GM12878 (cell line): ENCODE measurements around the gene RNF115. TPM values are rescaled to one million over a fixed set of nuclear protein-coding genes. Genes with fewer than 3 reads are reported as not detected.
A peak's percentile ranks its signal among the peaks of the same experiment; 100 is the strongest.

Source experiments
- ATAC-seq: fragments of 200-7000 bp; cut with Tn5 transposase; 3 replicates; pipeline ENCODE4 v1.9.1; 2020; ENCODE audit warnings: mild to moderate bottlenecking, moderate library complexity
- BruUV-seq: library from RNA; stranded (reverse); fragments of 400-500 nt; replicated peaks from 2 replicates; lab custom pipeline; 2021; lab: Mats Ljungman, UMichigan
- CTCF ChIA-PET: fragments of 300-600 bp; sonication (Branson Sonifier 250); formaldehyde crosslinking; extraction: SDS; loops from one replicate; lab custom pipeline; 2021; ENCODE audit warnings: inconsistent platforms; lab: Yijun Ruan, JAX
- POLR2A ChIA-PET: fragments of 350-600 bp; formaldehyde crosslinking; extraction: SDS; loops from one replicate; lab custom pipeline; 2021; ENCODE audit warnings: inconsistent platforms; lab: Charles Lee
- RAD21 ChIA-PET: fragments of 300-600 bp; sonication (Branson Sonifier 250); formaldehyde crosslinking; loops from one replicate; lab custom pipeline; 2023; ENCODE audit warnings: antibody characterized with exemption; ENCODE audit not compliant: unreplicated experiment; lab: Charles Lee
- SMC1A ChIA-PET: fragments of 300-600 bp; sonication (Branson Sonifier 250); formaldehyde crosslinking; loops from one replicate; lab custom pipeline; 2023; ENCODE audit not compliant: unreplicated experiment, uncharacterized antibody; lab: Charles Lee
- DNase-seq: peaks from one replicate; pipeline ENCODE4 v3.0.0-alpha.2; 2011; ENCODE audit warnings: low read depth, low spot score
- FAIRE-seq: peaks from 3 replicates; lab custom pipeline; 2011; peaks lifted over from hg19 to GRCh38; lab: Jason Lieb, UNC
- H2AFZ ChIP-seq: 2 replicates; pipeline ENCODE4 v1.6.0; 2011; ENCODE audit warnings: low read depth, low read length, control low read depth; ENCODE audit not compliant: control insufficient read depth
- H3K27ac ChIP-seq: 2 replicates; pipeline ENCODE4 v1.5.1; 2011; ENCODE audit warnings: control low read depth; ENCODE audit not compliant: control insufficient read depth, insufficient read depth
- H3K27me3 ChIP-seq, 2 experiments: replicated peaks in 1 of 2; 2 replicates each; pipeline versions ENCODE4 v1.6.0 to v1.6.1; 2011; ENCODE audit warnings: low read length in 1 of 2; ENCODE audit not compliant: control insufficient read depth in 2 of 2, insufficient read depth in 2 of 2
- H3K36me3 ChIP-seq, 2 experiments: 2 replicates each; pipeline ENCODE4 v1.5.1; 2011; ENCODE audit warnings: low read length in 1 of 2; ENCODE audit not compliant: control insufficient read depth in 2 of 2, insufficient read depth in 2 of 2
- H3K4me1 ChIP-seq: 2 replicates; pipeline ENCODE4 v1.6.1; 2011; ENCODE audit warnings: mild to moderate bottlenecking, low read length, moderate library complexity, mixed read lengths; ENCODE audit not compliant: control insufficient read depth, insufficient read depth
- H3K4me2 ChIP-seq: 2 replicates; pipeline ENCODE4 v1.6.0; 2011; ENCODE audit warnings: control low read depth; ENCODE audit not compliant: control insufficient read depth, insufficient read depth
- H3K4me3 ChIP-seq: fragments of 200-600 bp; sonication (generic); 2 replicates; pipeline ENCODE4 v1.5.1; 2016
- H3K79me2 ChIP-seq: 2 replicates; pipeline ENCODE4 v1.6.0; 2011; ENCODE audit warnings: low read length; ENCODE audit not compliant: control insufficient read depth, insufficient read depth
- H3K9ac ChIP-seq: 2 replicates; pipeline ENCODE4 v1.8.0; 2011; ENCODE audit warnings: low read length, control low read depth, mixed read lengths; ENCODE audit not compliant: control insufficient read depth, insufficient read depth
- H3K9me3 ChIP-seq: replicated peaks from 3 replicates; pipeline ENCODE4 v1.5.1; 2011; ENCODE audit warnings: mild to moderate bottlenecking, low read length; ENCODE audit not compliant: control insufficient read depth, insufficient read depth
- H4K20me1 ChIP-seq: 2 replicates; pipeline ENCODE4 v1.6.0; 2011; ENCODE audit not compliant: control insufficient read depth, insufficient read depth
- CHD2 ChIP-seq: IDR thresholded peaks from 2 replicates; pipeline ENCODE4 v1.6.1; 2011; ENCODE audit warnings: low read depth, low read length, improper control_type of control experiment, borderline replicate concordance
- CTCF ChIP-seq, 3 experiments: IDR thresholded peaks in 2 of 3; conservative IDR thresholded peaks in 1 of 3; 2 replicates each; pipeline ENCODE4 v1.5.1; 2011; ENCODE audit warnings: low read depth in 3 of 3, low read length in 3 of 3, mild to moderate bottlenecking in 3 of 3, control low read depth in 2 of 3, moderate library complexity in 2 of 3, inconsistent platforms in 1 of 3, mixed read lengths in 1 of 3; ENCODE audit not compliant: control insufficient read depth in 2 of 3, insufficient read depth in 1 of 3; ENCODE audit errors: extremely low read depth in 1 of 3
- EP300 ChIP-seq, 2 experiments: fragments of 150-350 bp in 1 of 2; IDR thresholded peaks; 2 replicates each; pipeline ENCODE4 v1.6.1; 2011 to 2012; ENCODE audit warnings: low read depth in 2 of 2, low read length in 2 of 2, borderline replicate concordance in 1 of 2, improper control_type of control experiment in 1 of 2, inconsistent platforms in 1 of 2; ENCODE audit not compliant: control insufficient read depth in 1 of 2
- ESRRA ChIP-seq: IDR thresholded peaks from 2 replicates; pipeline ENCODE4 v1.6.1; 2012; ENCODE audit warnings: mild to moderate bottlenecking, low read length, improper control_type of control experiment
- IRF5 ChIP-seq: fragments of 450-650 bp; IDR thresholded peaks from 2 replicates; pipeline ENCODE4 v1.6.1; 2017; ENCODE audit warnings: borderline replicate concordance
- KAT2A ChIP-seq: conservative IDR thresholded peaks from 2 replicates; pipeline ENCODE4 v1.6.1; 2011; ENCODE audit warnings: low read depth, low read length; ENCODE audit not compliant: control insufficient read depth
- NR2F1 ChIP-seq: fragments of 450-650 bp; conservative IDR thresholded peaks from 2 replicates; pipeline ENCODE4 v1.6.1; 2017; ENCODE audit warnings: mild to moderate bottlenecking
- PBX3 ChIP-seq: IDR thresholded peaks from 2 replicates; pipeline ENCODE4 v1.6.1; 2011; ENCODE audit warnings: mild to moderate bottlenecking, low read depth, low read length, moderate library complexity; ENCODE audit not compliant: insufficient replicate concordance
- POLR2A ChIP-seq: IDR thresholded peaks from 2 replicates; pipeline ENCODE4 v1.6.1; 2011; ENCODE audit warnings: low read depth, mild to moderate bottlenecking, low read length
- RAD21 ChIP-seq: IDR thresholded peaks from 2 replicates; pipeline ENCODE4 v1.6.1; 2011; ENCODE audit warnings: mild to moderate bottlenecking, low read depth, low read length, moderate library complexity; ENCODE audit not compliant: insufficient read depth
- RB1 ChIP-seq: fragments of 450-650 bp; formaldehyde crosslinking; IDR thresholded peaks from 2 replicates; pipeline ENCODE4 v1.6.1; 2017; ENCODE audit warnings: mild to moderate bottlenecking, borderline replicate concordance
- RELA ChIP-seq: fragments of 450-650 bp; IDR thresholded peaks from 2 replicates; pipeline ENCODE4 v1.8.0; 2014; ENCODE audit warnings: borderline replicate concordance; ENCODE audit not compliant: partially characterized antibody
- SMARCA5 ChIP-seq: fragments of 450-650 bp; IDR thresholded peaks from 2 replicates; pipeline ENCODE4 v1.6.1; 2017; ENCODE audit warnings: mild to moderate bottlenecking
- SMC3 ChIP-seq: IDR thresholded peaks from 2 replicates; pipeline ENCODE4 v1.6.1; 2011; ENCODE audit warnings: low read length, improper control_type of control experiment, borderline replicate concordance
- YY1 ChIP-seq: IDR thresholded peaks from 2 replicates; pipeline ENCODE4 v1.6.1; 2011; ENCODE audit warnings: low read depth, mild to moderate bottlenecking, low read length
- ZNF24 ChIP-seq: fragments of 450-650 bp; IDR thresholded peaks from 2 replicates; pipeline ENCODE4 v1.6.1; 2017; ENCODE audit warnings: antibody characterized with exemption, mild to moderate bottlenecking
- WGBS: methylation state at CpG from one replicate; pipeline ENCODE4 v1.1.6; 2016; ENCODE audit warnings: low lambda C conversion rate; ENCODE audit not compliant: insufficient replicate concordance, insufficient coverage; ENCODE audit errors: missing lambda C conversion rate; 5-methylcytosine and 5-hydroxymethylcytosine counted together
- in situ Hi-C: fragments of 300-500 bp; cut with MboI; formaldehyde crosslinking; loops from 9 replicates; pipeline ENCODE4 v1.14.3; 2018; ENCODE audit warnings: mixed read lengths
- intact Hi-C: fragments of 100-400 bp; cut with micrococcal nuclease; formaldehyde crosslinking; loops from one replicate; pipeline ENCODE4 v1.14.2; 2022; ENCODE audit not compliant: unreplicated experiment
- polyA plus RNA-seq, 11 experiments: library from polyadenylated mRNA; depleted of rRNA in 4 of 11; unstranded in 6 of 11; stranded (reverse) in 5 of 11; fragments of >200 nt; fragmentation: Nextera tagmentation in 4 of 11; fragmentation: Illumina TruSeq in 1 of 11; extraction: Ambion mirVana in 4 of 11; extraction: Trizol in 1 of 11; gene quantifications; 1 replicate in 1 of 11; 2 replicates in 10 of 11; pipeline versions ENCODE4 v1.2.1 to v1.2.3, GENCODE V29; 2011 to 2016; ENCODE audit warnings: inconsistent platforms in 2 of 11, missing spikeins in 2 of 11, low read depth in 1 of 11
- total RNA-seq, 4 experiments: library from RNA; depleted of rRNA in 3 of 4; stranded (reverse); fragments of >200 nt in 3 of 4; fragmentation: Illumina TruSeq in 1 of 4; extraction: Trizol in 1 of 4; gene quantifications; 2 replicates each; pipeline versions ENCODE4 v1.2.1 to v1.2.3, GENCODE V29; 2013 to 2021

The RNF115 gene
- total and polyA plus RNA-seq, 10 of the 15 experiments (the other 5 are each of a cell fraction or from before 2014, with no cell fraction given) = 3.4 to 22.0 (median 12.9) TPM

- Histone ChIP-seq H3K79me2 (no peaks in the 10 kb centered on the region), H3K9me3 (no peaks in the 10 kb centered on the region), H3K36me3 (no peaks in the 10 kb centered on the region), H3K4me1 (peaks cover 16% of the 10 kb centered on the region), H4K20me1 (no peaks in the 10 kb centered on the region), H2AFZ (peak overlapping the region; percentile 79), H3K4me3 (peak overlapping the region; percentile 41; the same call in 1 of the 2 replicates), H3K27me3 (no peaks in the 10 kb centered on the region), H3K9ac (peak overlapping the region; percentile 58; the same call in 1 of the 2 replicates), H3K27ac (no peak overlapping the region), H3K4me2 (peak overlapping the region; percentile 95)
- POLR2A ChIA-PET = no interaction called here
- DNase-seq (no peak), FAIRE-seq (peak; percentile 68), ATAC-seq (peak; percentile 98)
- SMC1A ChIA-PET = interaction anchor here (0.9 to 3.1 kb wide), 8 partner anchors 8 to 75 kb away, joined by 3 to 17 read pairs (median 4); no protein-coding TSS in a partner anchor
- CTCF ChIA-PET = interaction anchor here (0.6 to 2.3 kb wide), 14 partner anchors 11 to 164 kb away, joined by 3 to 14 read pairs (median 3); partner anchors contain the start of gene ANKRD35
- RAD21 ChIA-PET = interaction anchor here (0.8 to 1.5 kb wide), 6 partner anchors 30 to 146 kb away, joined by 3 to 6 read pairs (median 4); partner anchors contain the start of gene PIAS3
- intact Hi-C loops = loop anchor here (5.0 kb wide), 2 partner anchors 84 to 129 kb away; no protein-coding TSS in a partner anchor
- BruUV-seq = no TSS peak
- in situ Hi-C loops = no loop called here
- WGBS = 6% methylated on average over 47 of the region's 47 CpGs
- peak; percentile 67 for TF ChIP-seq RAD21
- no peak for TF ChIP-seq POLR2A
- TF ChIP-seq NR2F1 = peak; percentile 49; the same call in 1 of the 2 replicates
- peak; percentile 2 for TF ChIP-seq PBX3
- peak; percentile 79 to 91 (median 90); a peak in 5 of 6 replicates for TF ChIP-seq CTCF (IDR thresholded peaks at IDR 0.05 in 2 of 3, conservative IDR thresholded peaks at IDR 0.05 in 1 of 3; ENCODE audit: control insufficient read depth in 2 of 3, extremely low read depth in 1 of 3, insufficient read depth in 1 of 3, low read depth in 3 of 3, low read length in 3 of 3)
- no peak for TF ChIP-seq IRF5
- peak; percentile 65 for TF ChIP-seq YY1
- TF ChIP-seq RELA = peak; percentile 12
- peak; percentile 43; the same call in 1 of the 2 replicates for TF ChIP-seq SMARCA5
- TF ChIP-seq ESRRA = no peak
- no peak for TF ChIP-seq EP300 (IDR thresholded peaks at IDR 0.05; ENCODE audit: borderline replicate concordance in 1 of 2, control insufficient read depth in 1 of 2, low read depth in 2 of 2, low read length in 2 of 2)
- 0 out of 2 replicates have a peak, but pooled peaks have one; percentile 10 for TF ChIP-seq ZNF24
- TF ChIP-seq KAT2A = no peak
- no peak for TF ChIP-seq CHD2
- TF ChIP-seq SMC3 = peak; percentile 84
- peak; percentile 25; the same call in 1 of the 2 replicates for TF ChIP-seq RB1
Observed at GRCh38 chr1:145720878-145721671, 102.8 kb downstream of the RNF115 start.
